GM23338 (cell line): ENCODE measurements around the gene CNIH1. TPM values are rescaled to one million over a fixed set of nuclear protein-coding genes. Genes with fewer than 3 reads are reported as not detected.

ENCODE experiments used
- ATAC-seq: fragments of 200-7000 bp; cut with Tn5 transposase; 3 replicates; pipeline ENCODE4 v1.9.1; 2020
- DNase-seq: peaks from one replicate; pipeline ENCODE4 v3.0.0-alpha.2; 2015; ENCODE audit warnings: low spot score
- H2AFZ ChIP-seq: fragments of 200-600 bp; sonication (generic); 2 replicates; pipeline ENCODE4 v1.8.0; 2016; ENCODE audit warnings: antibody characterized with exemption, mild to moderate bottlenecking, moderate library complexity
- H3F3A ChIP-seq: fragments of 200-600 bp; sonication (generic); replicated peaks from 2 replicates; pipeline ENCODE4 v1.8.0; 2017; ENCODE audit warnings: antibody characterized with exemption, mixed run types, low read depth
- H3K27ac ChIP-seq: fragments of 200-600 bp; sonication (generic); 2 replicates; pipeline ENCODE4 v1.6.1; 2016; ENCODE audit warnings: low read depth
- H3K27me3 ChIP-seq: fragments of 200-600 bp; sonication (generic); 2 replicates; pipeline ENCODE4 v1.8.0; 2016; ENCODE audit warnings: mild to moderate bottlenecking, mixed run types, moderate library complexity; ENCODE audit not compliant: insufficient read depth
- H3K36me3 ChIP-seq: fragments of 200-600 bp; sonication (generic); 2 replicates; pipeline ENCODE4 v1.8.0; 2016; ENCODE audit warnings: mild to moderate bottlenecking; ENCODE audit not compliant: insufficient read depth
- H3K4me1 ChIP-seq: fragments of 200-600 bp; sonication (generic); 2 replicates; pipeline ENCODE4 v1.8.0; 2016; ENCODE audit warnings: mild to moderate bottlenecking, moderate library complexity; ENCODE audit not compliant: insufficient read depth
- H3K4me2 ChIP-seq: fragments of 200-600 bp; sonication (generic); 2 replicates; pipeline ENCODE4 v1.7.1; 2017; ENCODE audit warnings: mixed run types
- H3K4me3 ChIP-seq: fragments of 200-600 bp; sonication (generic); 2 replicates; pipeline ENCODE4 v1.6.1; 2016; ENCODE audit warnings: mixed run types
- H3K79me2 ChIP-seq: fragments of 200-600 bp; sonication (generic); replicated peaks from 2 replicates; pipeline ENCODE4 v1.8.0; 2017; ENCODE audit warnings: mild to moderate bottlenecking; ENCODE audit not compliant: insufficient read depth
- H3K9me2 ChIP-seq: fragments of 200-600 bp; sonication (generic); 2 replicates; pipeline ENCODE4 v1.8.0; 2017; ENCODE audit not compliant: insufficient read depth
- H4K20me1 ChIP-seq: fragments of 200-600 bp; sonication (generic); replicated peaks from 2 replicates; pipeline ENCODE4 v1.8.0; 2017; ENCODE audit warnings: mild to moderate bottlenecking; ENCODE audit not compliant: insufficient read depth
- H3K27ac Mint-ChIP-seq: 2 replicates; pipeline ENCODE4 v1.8.0; 2020; ENCODE audit warnings: inconsistent platforms, mild to moderate bottlenecking, moderate library complexity, mixed read lengths
- H3K27me3 Mint-ChIP-seq: 3 replicates; pipeline ENCODE4 v1.8.0; 2022; ENCODE audit warnings: low read depth, mild to moderate bottlenecking, moderate library complexity, mixed read lengths, inconsistent platforms; ENCODE audit not compliant: insufficient read depth, poor library complexity
- H3K36me3 Mint-ChIP-seq: 3 replicates; pipeline ENCODE4 v1.8.0; 2021; ENCODE audit warnings: low read depth, mild to moderate bottlenecking, inconsistent platforms, moderate library complexity, mixed read lengths
- H3K4me1 Mint-ChIP-seq: 3 replicates; pipeline ENCODE4 v1.8.0; 2020; ENCODE audit warnings: mild to moderate bottlenecking, inconsistent platforms, mixed read lengths
- H3K4me3 Mint-ChIP-seq: 3 replicates; pipeline ENCODE4 v1.8.0; 2021; ENCODE audit warnings: moderate library complexity, mild to moderate bottlenecking, inconsistent platforms, mixed read lengths
- H3K9me3 Mint-ChIP-seq: 3 replicates; pipeline ENCODE4 v1.8.0; 2020; ENCODE audit warnings: moderate library complexity, mild to moderate bottlenecking, inconsistent platforms, mixed read lengths
- EZH2 ChIP-seq: fragments of 200-600 bp; sonication (generic); IDR thresholded peaks from one replicate; pipeline ENCODE4 v1.8.0; 2017; ENCODE audit warnings: antibody characterized with exemption, mild to moderate bottlenecking, low read depth; ENCODE audit not compliant: unreplicated experiment
- NANOG ChIP-seq: IDR thresholded peaks from 2 replicates; pipeline ENCODE4 v1.6.1; 2016; ENCODE audit warnings: antibody characterized with exemption, borderline replicate concordance
- POLR2AphosphoS5 ChIP-seq: IDR thresholded peaks from 2 replicates; pipeline ENCODE4 v1.6.1; 2016; ENCODE audit warnings: antibody characterized with exemption, low read depth
- STAT1 ChIP-seq: IDR thresholded peaks from one replicate; pipeline ENCODE4 v1.6.1; 2016; ENCODE audit warnings: antibody characterized with exemption; ENCODE audit not compliant: unreplicated experiment
- ZNF331 ChIP-seq: fragments of 250-450 bp; sonication (Bioruptor Pico); IDR thresholded peaks from 2 replicates; pipeline ENCODE4 v1.5.0; 2020; ENCODE audit warnings: low read depth, mild to moderate bottlenecking, moderate library complexity
- ZNF462 ChIP-seq: fragments of 250-450 bp; sonication (Bioruptor Pico); IDR thresholded peaks from 2 replicates; pipeline ENCODE4 v1.5.0; 2020; ENCODE audit warnings: mild to moderate bottlenecking, moderate library complexity
- polyA plus RNA-seq: library from polyadenylated mRNA; unstranded; fragments of >200 nt; fragmentation: Nextera tagmentation; extraction: Ambion mirVana; gene quantifications from 2 replicates; pipeline ENCODE4 v1.2.1, GENCODE V29; 2016
- total RNA-seq: library from RNA; depleted of rRNA; stranded (reverse); fragments of >200 nt; shearing (Covaris generic); gene quantifications from 2 replicates; pipeline ENCODE4 v1.2.3, GENCODE V29; 2014
- TF ChIP-seq, protein P1 (sequence below), 2 experiments: fragments of 200-600 bp in 1 of 2; sonication (generic) in 1 of 2; conservative IDR thresholded peaks; 2 replicates each; pipeline versions ENCODE4 v1.5.1 to v1.6.1; 2016 to 2017; ENCODE audit warnings: antibody characterized with exemption in 2 of 2, low read depth in 2 of 2, mild to moderate bottlenecking in 2 of 2, moderate library complexity in 1 of 2
- TF ChIP-seq, protein P2 (sequence below): IDR thresholded peaks from one replicate; pipeline ENCODE4 v1.6.1; 2018; ENCODE audit warnings: antibody characterized with exemption; ENCODE audit not compliant: unreplicated experiment

CNIH1 gene
- total and polyA plus RNA-seq, 2 experiments from 2014 or later, result 135 to 172 TPM

DNA sequence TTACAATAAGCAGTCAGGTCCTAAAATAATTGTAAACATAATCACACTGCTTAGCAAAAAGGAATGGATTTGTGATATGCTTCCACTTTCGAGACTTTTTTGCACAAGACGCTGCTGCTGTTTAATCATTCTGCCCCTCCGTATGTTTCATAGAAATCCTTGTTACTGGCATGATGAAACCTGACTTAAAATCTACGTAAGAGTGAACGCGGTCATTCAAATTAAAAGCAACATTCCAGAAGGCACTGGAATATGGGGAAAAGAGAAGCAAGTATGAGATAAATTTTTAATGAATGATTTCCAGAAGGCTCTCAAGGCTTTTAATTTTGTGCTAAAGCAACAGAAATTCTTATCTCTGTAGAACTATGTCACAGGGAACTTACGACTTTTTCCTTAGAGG is 1.1 kb downstream of the CNIH1 start:
- H3K79me2 ChIP-seq, result peaks cover 56% of the 10 kb centered on the region
- Mint-ChIP-seq H3K27me3 (peaks cover 8% of the 10 kb centered on the region), H3K9me3 (no peaks in the 10 kb centered on the region), H3K27ac (peak overlapping the region; percentile 95), H3K36me3 (peaks cover 22% of the 10 kb centered on the region; the same call in 2 of the 3 replicates), H3K4me1 (peaks cover 42% of the 10 kb centered on the region), H3K4me3 (peak overlapping the region; percentile 94)
- H4K20me1 ChIP-seq, result peaks cover 5% of the 10 kb centered on the region; the same call in 1 of the 2 replicates
- peaks cover 26% of the 10 kb centered on the region for H3K4me1 ChIP-seq
- H3K9me2 ChIP-seq, result no peaks in the 10 kb centered on the region
- H3K27me3 ChIP-seq, result no peaks in the 10 kb centered on the region
- H3K4me3 ChIP-seq, result peak overlapping the region; percentile 92
- ATAC-seq (no peak), DNase-seq (no peak)
- TF ChIP-seq, protein P1, sequence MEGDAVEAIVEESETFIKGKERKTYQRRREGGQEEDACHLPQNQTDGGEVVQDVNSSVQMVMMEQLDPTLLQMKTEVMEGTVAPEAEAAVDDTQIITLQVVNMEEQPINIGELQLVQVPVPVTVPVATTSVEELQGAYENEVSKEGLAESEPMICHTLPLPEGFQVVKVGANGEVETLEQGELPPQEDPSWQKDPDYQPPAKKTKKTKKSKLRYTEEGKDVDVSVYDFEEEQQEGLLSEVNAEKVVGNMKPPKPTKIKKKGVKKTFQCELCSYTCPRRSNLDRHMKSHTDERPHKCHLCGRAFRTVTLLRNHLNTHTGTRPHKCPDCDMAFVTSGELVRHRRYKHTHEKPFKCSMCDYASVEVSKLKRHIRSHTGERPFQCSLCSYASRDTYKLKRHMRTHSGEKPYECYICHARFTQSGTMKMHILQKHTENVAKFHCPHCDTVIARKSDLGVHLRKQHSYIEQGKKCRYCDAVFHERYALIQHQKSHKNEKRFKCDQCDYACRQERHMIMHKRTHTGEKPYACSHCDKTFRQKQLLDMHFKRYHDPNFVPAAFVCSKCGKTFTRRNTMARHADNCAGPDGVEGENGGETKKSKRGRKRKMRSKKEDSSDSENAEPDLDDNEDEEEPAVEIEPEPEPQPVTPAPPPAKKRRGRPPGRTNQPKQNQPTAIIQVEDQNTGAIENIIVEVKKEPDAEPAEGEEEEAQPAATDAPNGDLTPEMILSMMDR (conservative IDR thresholded peaks at IDR 0.05; ENCODE audit: low read depth in 2 of 2), result no peak
- TF ChIP-seq NANOG, result no peak
- no peak for TF ChIP-seq ZNF331 (CRISPR knock-in tag)
- no peak for TF ChIP-seq POLR2AphosphoS5
- TF ChIP-seq EZH2, result no peak
- TF ChIP-seq, protein P2, sequence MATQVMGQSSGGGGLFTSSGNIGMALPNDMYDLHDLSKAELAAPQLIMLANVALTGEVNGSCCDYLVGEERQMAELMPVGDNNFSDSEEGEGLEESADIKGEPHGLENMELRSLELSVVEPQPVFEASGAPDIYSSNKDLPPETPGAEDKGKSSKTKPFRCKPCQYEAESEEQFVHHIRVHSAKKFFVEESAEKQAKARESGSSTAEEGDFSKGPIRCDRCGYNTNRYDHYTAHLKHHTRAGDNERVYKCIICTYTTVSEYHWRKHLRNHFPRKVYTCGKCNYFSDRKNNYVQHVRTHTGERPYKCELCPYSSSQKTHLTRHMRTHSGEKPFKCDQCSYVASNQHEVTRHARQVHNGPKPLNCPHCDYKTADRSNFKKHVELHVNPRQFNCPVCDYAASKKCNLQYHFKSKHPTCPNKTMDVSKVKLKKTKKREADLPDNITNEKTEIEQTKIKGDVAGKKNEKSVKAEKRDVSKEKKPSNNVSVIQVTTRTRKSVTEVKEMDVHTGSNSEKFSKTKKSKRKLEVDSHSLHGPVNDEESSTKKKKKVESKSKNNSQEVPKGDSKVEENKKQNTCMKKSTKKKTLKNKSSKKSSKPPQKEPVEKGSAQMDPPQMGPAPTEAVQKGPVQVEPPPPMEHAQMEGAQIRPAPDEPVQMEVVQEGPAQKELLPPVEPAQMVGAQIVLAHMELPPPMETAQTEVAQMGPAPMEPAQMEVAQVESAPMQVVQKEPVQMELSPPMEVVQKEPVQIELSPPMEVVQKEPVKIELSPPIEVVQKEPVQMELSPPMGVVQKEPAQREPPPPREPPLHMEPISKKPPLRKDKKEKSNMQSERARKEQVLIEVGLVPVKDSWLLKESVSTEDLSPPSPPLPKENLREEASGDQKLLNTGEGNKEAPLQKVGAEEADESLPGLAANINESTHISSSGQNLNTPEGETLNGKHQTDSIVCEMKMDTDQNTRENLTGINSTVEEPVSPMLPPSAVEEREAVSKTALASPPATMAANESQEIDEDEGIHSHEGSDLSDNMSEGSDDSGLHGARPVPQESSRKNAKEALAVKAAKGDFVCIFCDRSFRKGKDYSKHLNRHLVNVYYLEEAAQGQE, result no peak
- no peak for TF ChIP-seq STAT1
- H3F3A ChIP-seq, result 0 out of 2 replicates have a peak, but pooled peaks cover 4% of the 10 kb centered on the region
- H2AFZ ChIP-seq, result no peak overlapping the region
- H3K36me3 ChIP-seq, result no peaks in the 10 kb centered on the region
- peak overlapping the region; percentile 97 for H3K27ac ChIP-seq
- H3K4me2 ChIP-seq, result peak overlapping the region; percentile 93

- Mint-ChIP-seq H3K36me3 (peaks cover 30% of the 10 kb centered on the region; the same call in 2 of the 3 replicates), H3K4me1 (peaks cover 53% of the 10 kb centered on the region), H3K27me3 (peaks cover 8% of the 10 kb centered on the region), H3K27ac (peak overlapping the region; percentile 50; the same call in 1 of the 2 replicates), H3K9me3 (no peaks in the 10 kb centered on the region), H3K4me3 (peak overlapping the region; percentile 94)
- Histone ChIP-seq H3K79me2 (peaks cover 69% of the 10 kb centered on the region), H3K36me3 (no peaks in the 10 kb centered on the region; the same call in 1 of the 2 replicates), H3F3A (0 out of 2 replicates have a peak, but pooled peaks cover 4% of the 10 kb centered on the region), H3K4me1 (peaks cover 31% of the 10 kb centered on the region), H3K27ac (no peak overlapping the region), H2AFZ (no peak overlapping the region), H3K4me3 (peak overlapping the region; percentile 26; the same call in 1 of the 2 replicates), H3K9me2 (no peaks in the 10 kb centered on the region), H3K27me3 (no peaks in the 10 kb centered on the region), H3K4me2 (peak overlapping the region; percentile 46), H4K20me1 (peaks cover 13% of the 10 kb centered on the region; the same call in 1 of the 2 replicates)
- DNase-seq (peak; percentile 62), ATAC-seq (peak; percentile 9; the same call in 2 of the 3 replicates)
- TF ChIP-seq ZNF331 (CRISPR knock-in tag), result no peak
- TF ChIP-seq ZNF462, result 0 out of 2 replicates have a peak, but pooled peaks have one; percentile 29
Measured at GRCh38 chr14:54438703-54439102, 2.5 kb downstream of the CNIH1 start.
